Breast epithelium (tissue), 4 donors: ENCODE data around the gene ANKRD11. TPM values are rescaled to one million over a fixed set of nuclear protein-coding genes. Genes with fewer than 3 reads are reported as not detected.

Source experiments
- DNase-seq, 2 donors: peaks; one replicate each; pipeline ENCODE4 v3.0.0-alpha.2; 2019; ENCODE audit warnings: low spot score in 2 of 2
- H3K27ac ChIP-seq, 2 donors: fragments of 200-600 bp; sonication (generic) in 1 of 2; one replicate each; pipeline ENCODE4 v1.5.1; 2016 to 2019; ENCODE audit warnings: mild to moderate bottlenecking in 1 of 2
- H3K27me3 ChIP-seq, 2 donors: fragments of 200-600 bp; sonication (generic) in 1 of 2; one replicate each; pipeline versions ENCODE4 v1.5.1 to v1.6.0; 2017 to 2019; ENCODE audit warnings: control low read depth in 1 of 2, mild to moderate bottlenecking in 1 of 2
- H3K36me3 ChIP-seq: fragments of 200-600 bp; one replicate; pipeline ENCODE4 v1.5.1; 2019
- H3K4me1 ChIP-seq, 2 donors: fragments of 200-600 bp; sonication (generic); one replicate each; pipeline ENCODE4 v1.5.1; 2016 to 2019; ENCODE audit warnings: control low read depth in 1 of 2
- H3K4me3 ChIP-seq, 3 donors: fragments of 200-600 bp; sonication (generic); 1 replicate in 2 of 3; 2 replicates in 1 of 3; pipeline ENCODE4 v1.5.1; 2016 to 2019; ENCODE audit warnings: mild to moderate bottlenecking in 3 of 3, moderate library complexity in 2 of 3
- H3K9me3 ChIP-seq, 2 donors: fragments of 200-600 bp; sonication (generic) in 1 of 2; one replicate each; pipeline ENCODE4 v1.5.1; 2016 to 2019; ENCODE audit warnings: control low read depth in 1 of 2
- CTCF ChIP-seq, 3 donors: fragments of 450-650 bp; IDR thresholded peaks; one replicate each; pipeline ENCODE4 v1.5.1; 2016 to 2017; ENCODE audit warnings: antibody characterized with exemption in 3 of 3, mild to moderate bottlenecking in 3 of 3, moderate library complexity in 3 of 3
- POLR2A ChIP-seq: fragments of 450-650 bp; IDR thresholded peaks from one replicate; pipeline ENCODE4 v1.6.1; 2016; ENCODE audit warnings: antibody characterized with exemption, mild to moderate bottlenecking, moderate library complexity
- POLR2AphosphoS5 ChIP-seq, 3 donors: sonication (generic); formaldehyde crosslinking; IDR thresholded peaks; one replicate each; pipeline ENCODE4 v1.6.1; 2017; ENCODE audit warnings: antibody characterized with exemption in 3 of 3
- intact Hi-C: fragments of 100-400 bp; cut with DNase I; formaldehyde crosslinking; loops from one replicate; pipeline ENCODE4 v1.15.1; 2023; ENCODE audit warnings: low total_unique reads
- total RNA-seq, 3 donors: library from RNA; depleted of rRNA; stranded (reverse); fragments of >200 nt; gene quantifications; one replicate each; pipeline ENCODE4 v1.1.0, GENCODE V29; 2016

ANKRD11 gene
- total RNA-seq, 3 donors from 2014 or later = 64.0 to 79.0 (median 69.2) TPM

DNA sequence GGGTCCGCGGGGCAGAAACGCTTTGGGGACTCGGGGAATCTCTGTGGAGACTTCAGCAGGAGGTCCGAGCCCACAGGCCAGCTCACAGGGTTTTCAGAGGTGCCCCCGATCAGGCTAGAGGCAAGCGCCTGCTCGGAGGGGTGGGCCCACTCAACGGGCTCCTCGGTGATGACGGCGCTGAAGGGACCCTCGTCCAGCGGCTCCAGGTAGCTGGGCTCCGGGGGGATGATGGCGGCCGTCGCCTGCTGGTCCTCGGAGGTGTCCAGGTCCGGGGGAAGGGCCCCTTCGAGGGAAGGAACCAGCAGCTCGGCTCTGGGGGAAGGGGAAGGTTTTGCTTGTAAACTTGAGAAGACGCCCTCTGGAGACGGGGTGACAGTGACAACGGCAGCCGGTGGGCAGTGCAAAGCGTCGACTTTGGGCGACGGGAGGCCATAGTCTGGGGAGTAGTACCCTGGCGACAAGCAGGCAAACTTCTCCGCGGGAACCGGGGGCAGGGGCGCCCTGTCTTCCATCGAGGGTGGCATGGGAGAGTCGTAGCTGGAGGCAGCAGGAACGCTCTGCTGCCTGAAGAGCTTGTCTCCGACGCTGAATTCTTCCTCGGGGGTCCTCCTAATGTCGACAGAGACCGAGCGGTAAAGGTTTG lies 209.7 kb downstream of the ANKRD11 start:
- Histone ChIP-seq H3K27me3 (no peaks in the 10 kb centered on the region), H3K4me3 (no peak overlapping the region), H3K27ac (no peak overlapping the region), H3K9me3 (no peaks in the 10 kb centered on the region), H3K36me3 (peaks cover 7% of the 10 kb centered on the region), H3K4me1 (no peaks in the 10 kb centered on the region)
- DNase-seq = no peak
- TF ChIP-seq CTCF (IDR thresholded peaks at IDR 0.05) (no peak), POLR2AphosphoS5 (IDR thresholded peaks at IDR 0.05) (no peak), POLR2A (no peak)
- intact Hi-C loops = no loop called here

GRCh38 chr16:89279666-89280481 lies 210.5 kb downstream of the ANKRD11 start:
- no peaks in the 10 kb centered on the region for H3K9me3 ChIP-seq
- no peak overlapping the region for H3K4me3 ChIP-seq
- H3K36me3 ChIP-seq = peaks cover 3% of the 10 kb centered on the region
- TF ChIP-seq CTCF (IDR thresholded peaks at IDR 0.05) (no peak), POLR2A (no peak), POLR2AphosphoS5 (IDR thresholded peaks at IDR 0.05) (no peak)
- intact Hi-C loops = no loop called here
- no peaks in the 10 kb centered on the region for H3K4me1 ChIP-seq
- no peak overlapping the region for H3K27ac ChIP-seq
- no peaks in the 10 kb centered on the region for H3K27me3 ChIP-seq
- DNase-seq = no peak

DNA sequence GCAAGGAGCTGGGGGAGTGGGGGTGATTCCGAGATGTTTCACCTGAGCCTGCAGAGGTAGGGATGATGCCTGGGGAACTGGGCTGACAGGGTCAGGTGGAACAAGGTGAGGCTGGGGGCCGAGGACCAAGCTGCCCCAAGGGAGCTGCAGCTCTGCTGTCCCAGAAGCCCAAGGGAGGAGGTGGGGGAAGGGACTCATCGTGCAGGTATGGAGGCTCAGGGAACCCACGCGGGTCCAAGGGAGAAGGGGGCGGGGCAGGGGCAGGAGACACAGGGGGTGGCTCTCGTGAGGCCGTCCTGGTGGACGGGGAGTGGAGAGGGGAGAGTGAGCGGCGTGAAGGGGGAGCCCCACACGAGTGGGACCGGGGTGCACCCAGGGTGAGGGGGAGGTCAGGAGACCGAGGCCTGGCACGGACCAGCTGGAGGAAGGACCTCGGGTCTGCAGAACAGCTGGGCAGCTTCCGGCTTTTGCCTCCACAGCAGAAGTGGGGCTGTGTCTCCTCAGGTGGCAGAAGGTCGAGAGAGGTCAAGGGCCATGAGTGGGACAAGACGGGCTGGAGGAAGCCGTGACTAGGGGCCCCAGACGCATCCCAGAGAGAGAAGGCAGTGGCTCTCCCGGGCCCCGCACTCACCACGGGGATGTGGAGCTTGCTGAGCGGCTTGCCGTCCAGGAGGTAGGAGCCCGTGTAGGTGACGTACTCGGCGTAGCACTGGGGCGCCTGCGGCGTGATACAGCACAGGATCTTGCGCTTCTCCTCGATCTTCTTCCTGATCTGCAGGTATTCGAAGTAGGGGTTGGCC lies 211.7 kb downstream of the ANKRD11 start:
- TF ChIP-seq POLR2AphosphoS5 (IDR thresholded peaks at IDR 0.05) (no peak), CTCF (IDR thresholded peaks at IDR 0.05) (no peak), POLR2A (no peak)
- Histone ChIP-seq H3K4me3 (no peak overlapping the region), H3K36me3 (peaks cover 6% of the 10 kb centered on the region), H3K27me3 (no peaks in the 10 kb centered on the region), H3K4me1 (no peaks in the 10 kb centered on the region), H3K27ac (no peak overlapping the region), H3K9me3 (no peaks in the 10 kb centered on the region)
- DNase-seq = no peak
- intact Hi-C loops = no loop called here

GRCh38 chr16:89277641-89278341 lies 212.6 kb downstream of the ANKRD11 start:
- no peak overlapping the region for H3K27ac ChIP-seq
- no peak overlapping the region for H3K4me3 ChIP-seq
- no peaks in the 10 kb centered on the region for H3K4me1 ChIP-seq
- no peaks in the 10 kb centered on the region for H3K27me3 ChIP-seq
- DNase-seq = no peak
- no peaks in the 10 kb centered on the region for H3K9me3 ChIP-seq
- TF ChIP-seq CTCF (IDR thresholded peaks at IDR 0.05) (no peak), POLR2A (no peak)
- H3K36me3 ChIP-seq = peaks cover 6% of the 10 kb centered on the region
- intact Hi-C loops = no loop called here
